UCSD-AML1 (cell line): ENCODE data around the gene PAFAH2.

Experiments
- DNase-seq: peaks from one replicate; lab custom pipeline; 2025; ENCODE audit not compliant: unreplicated experiment; lab: John Stamatoyannopoulos, UW

PAFAH2 gene

DNA sequence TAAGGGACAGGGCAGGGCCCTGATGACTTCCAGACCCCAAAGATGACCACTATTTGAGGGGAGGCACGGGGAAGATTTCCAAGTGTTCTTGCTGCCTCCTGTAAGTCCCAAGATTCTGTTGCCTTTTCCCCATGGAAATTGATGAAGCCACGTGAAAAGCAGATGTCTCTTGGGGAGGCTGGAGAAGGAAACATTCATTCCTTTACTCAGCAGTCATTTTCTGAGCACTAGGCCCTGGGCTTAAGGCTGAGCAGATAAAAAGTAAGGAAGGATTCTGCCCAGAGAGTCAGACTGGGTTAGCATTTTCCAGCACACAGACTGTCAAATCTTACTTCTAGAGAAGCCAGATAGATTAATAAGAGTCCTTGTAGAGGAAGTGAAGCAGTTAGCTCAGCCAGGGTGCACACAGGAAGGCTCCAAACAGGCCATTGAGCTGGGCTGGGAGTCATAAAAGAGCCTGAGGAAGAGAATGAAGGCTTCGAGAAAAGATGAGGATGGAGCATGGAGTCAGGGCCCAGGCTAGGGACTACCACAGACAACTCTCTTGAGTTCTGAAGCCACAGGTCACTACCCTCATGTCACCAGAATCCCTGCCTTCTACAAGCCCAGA is 33.9 kb upstream of the PAFAH2 start:
- DNase-seq = no peak

DNA sequence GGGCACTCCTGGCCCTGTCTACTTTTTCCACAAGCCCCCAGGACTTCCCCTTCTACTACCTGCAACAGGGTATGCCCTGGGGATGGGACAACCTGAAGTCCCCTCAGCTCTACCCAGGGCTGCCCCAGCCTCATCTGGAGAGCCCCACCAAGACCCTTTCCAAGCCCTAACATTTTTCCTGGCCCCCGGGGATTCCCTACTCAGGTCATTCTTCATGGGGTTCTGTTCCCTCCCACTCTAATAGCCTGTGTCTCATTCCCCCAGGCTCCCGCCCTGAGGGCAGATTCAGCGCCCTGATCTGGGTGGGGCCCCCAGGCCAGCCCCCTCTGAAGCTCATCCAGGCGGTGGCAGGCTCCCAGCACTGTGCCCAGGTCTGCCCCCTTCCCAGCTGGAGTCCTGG is 33.3 kb upstream of the PAFAH2 start:
- no peak for DNase-seq

- DNase-seq = no peak
Observed at GRCh38 chr1:26029864-26030481, 32.1 kb upstream of the PAFAH2 start.

DNA sequence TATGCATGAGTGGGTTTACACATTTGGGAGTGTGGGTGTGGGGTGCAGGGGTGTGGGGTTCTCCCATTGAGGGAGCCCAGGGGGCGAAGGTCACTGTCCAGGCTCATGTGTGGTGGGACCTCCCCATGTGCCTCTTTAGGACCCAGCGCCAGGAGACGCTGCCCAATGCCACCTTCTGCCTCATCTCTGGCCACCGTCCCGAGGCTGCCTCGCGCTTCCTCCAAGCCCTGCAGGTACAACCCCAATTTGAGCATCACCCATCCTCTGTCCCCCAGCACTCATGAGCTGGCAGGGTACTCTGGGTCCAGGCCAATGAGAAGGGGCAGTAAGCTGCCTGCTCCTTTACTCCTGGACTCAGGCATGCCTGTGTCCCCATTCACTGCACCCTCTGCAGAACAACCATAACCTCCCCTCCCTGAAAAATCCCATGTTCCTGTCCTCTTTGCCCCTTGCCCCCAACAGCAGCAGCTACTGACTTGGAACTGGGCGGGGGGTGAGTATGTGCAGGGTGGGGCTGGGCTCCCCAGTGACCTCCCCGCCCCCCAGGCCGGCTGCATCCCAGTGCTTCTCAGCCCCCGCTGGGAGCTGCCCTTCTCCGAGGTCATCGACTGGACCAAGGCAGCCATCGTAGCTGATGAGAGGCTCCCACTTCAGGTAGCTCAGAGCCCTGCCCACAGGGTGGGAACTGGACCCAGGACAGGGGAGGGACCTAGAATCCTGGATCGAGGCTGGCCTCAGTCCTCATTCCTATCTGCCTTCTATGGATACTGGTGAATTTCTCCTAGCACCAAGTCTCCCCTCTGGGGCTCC is 31.4 kb upstream of the PAFAH2 start:
- DNase-seq = no peak

DNA sequence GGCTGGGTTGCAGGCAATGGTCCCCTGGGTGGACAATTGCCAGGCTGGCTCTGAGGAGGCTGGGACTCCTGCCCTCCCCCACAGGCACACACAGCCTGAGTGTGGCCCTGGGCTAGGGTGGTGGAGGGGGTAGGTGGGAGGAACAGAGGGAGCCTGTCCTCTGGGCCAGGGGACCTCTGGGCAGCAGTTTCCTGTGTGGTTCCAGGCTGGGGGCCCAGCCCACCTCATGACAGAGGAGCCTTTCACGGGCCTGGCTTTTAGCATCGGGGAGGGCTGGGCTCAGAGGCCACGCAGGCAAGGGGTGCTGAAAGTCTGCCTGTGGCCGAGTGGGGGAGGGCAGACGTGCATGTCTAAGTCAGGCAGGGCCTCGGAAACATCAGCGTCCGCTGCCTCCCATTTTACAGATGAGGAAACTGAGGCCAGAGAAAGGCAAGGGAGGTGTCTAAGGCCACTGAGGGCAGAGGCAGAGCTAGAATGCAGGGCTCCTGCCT is 30.7 kb upstream of the PAFAH2 start:
- DNase-seq = no peak

DNA sequence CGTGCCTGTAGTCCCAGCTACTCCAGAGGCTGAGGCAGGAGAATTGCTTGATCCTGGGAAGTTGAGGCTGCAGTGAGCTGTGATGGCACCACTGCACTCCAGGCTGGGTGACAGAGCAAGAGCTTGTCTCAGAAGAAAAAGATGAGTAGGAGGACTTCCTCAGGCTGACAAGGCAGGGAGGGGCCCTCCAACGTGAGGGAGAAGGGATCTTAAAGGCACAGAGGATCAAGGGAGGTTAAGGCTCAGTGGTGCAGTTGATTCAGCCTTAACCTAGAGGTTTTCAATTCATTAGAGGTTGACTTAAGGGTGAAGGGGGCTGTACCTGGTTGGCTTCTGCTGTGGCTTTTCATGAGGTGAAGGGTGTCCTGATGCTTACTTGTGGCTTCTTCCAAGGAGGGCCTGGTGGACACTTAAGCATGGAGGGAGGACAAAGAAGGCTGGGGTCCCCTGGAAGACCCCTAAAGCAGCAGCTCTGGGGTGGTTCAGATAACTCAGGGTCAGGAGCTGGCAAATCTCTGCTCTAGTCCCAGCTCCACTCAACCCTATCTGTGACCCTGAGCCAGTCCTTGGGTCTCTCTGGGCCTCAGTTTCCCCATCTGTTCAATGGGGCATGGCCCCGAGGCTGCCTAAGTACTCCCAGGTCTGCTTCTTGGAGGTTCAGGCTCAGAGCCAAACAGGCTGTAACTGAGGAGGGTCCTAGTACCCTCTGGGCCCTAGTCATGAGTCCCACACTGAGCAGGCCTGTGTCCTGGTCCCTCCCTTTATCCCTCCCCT is 30.0 kb upstream of the PAFAH2 start:
- DNase-seq = no peak

DNA sequence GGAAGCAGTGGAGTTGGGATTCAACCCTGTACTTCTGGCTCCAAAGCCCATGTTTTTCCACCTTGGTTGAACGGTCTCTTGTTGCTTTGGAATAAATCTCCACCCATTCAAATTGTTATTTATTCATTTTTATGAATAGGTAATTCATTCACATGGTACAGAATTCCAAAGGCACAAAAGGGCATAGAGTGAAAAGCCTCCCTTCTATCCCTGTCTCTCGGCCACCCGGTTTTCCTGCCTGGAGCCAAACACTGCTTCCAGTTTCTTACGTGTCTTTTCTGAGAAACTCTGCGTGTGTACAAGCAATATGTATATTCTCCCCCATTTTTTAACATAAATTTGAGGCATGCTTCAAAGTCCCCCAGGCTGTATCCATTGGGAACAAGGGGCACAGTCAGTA is 27.7 kb upstream of the PAFAH2 start:
- DNase-seq = no peak

GRCh38 chr1:26025060-26025459 is 27.2 kb upstream of the PAFAH2 start:
- DNase-seq = no peak

GRCh38 chr1:26023826-26024225 is 26.0 kb upstream of the PAFAH2 start:
- DNase-seq = no peak

GRCh38 chr1:26023009-26023408 is 25.1 kb upstream of the PAFAH2 start:
- DNase-seq = no peak

DNA sequence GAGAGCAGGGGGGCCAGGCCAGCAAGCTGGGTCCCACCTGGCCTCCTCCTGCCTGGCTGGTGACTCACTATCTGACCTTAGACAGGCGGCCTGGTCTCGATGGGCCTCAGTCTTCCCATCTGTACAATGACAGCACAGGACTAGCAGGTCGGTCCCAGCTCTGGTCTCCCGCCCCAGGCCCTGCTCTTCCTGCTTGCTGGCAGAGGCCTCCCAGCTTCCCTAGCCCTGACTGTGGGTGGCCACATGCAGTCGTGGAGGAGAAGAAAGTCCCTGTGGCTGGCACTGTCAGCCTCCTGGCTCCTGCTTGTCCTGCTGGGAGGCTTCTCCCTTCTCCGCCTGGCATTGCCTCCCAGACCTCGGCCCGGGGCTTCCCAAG is 24.5 kb upstream of the PAFAH2 start:
- no peak for DNase-seq

DNA sequence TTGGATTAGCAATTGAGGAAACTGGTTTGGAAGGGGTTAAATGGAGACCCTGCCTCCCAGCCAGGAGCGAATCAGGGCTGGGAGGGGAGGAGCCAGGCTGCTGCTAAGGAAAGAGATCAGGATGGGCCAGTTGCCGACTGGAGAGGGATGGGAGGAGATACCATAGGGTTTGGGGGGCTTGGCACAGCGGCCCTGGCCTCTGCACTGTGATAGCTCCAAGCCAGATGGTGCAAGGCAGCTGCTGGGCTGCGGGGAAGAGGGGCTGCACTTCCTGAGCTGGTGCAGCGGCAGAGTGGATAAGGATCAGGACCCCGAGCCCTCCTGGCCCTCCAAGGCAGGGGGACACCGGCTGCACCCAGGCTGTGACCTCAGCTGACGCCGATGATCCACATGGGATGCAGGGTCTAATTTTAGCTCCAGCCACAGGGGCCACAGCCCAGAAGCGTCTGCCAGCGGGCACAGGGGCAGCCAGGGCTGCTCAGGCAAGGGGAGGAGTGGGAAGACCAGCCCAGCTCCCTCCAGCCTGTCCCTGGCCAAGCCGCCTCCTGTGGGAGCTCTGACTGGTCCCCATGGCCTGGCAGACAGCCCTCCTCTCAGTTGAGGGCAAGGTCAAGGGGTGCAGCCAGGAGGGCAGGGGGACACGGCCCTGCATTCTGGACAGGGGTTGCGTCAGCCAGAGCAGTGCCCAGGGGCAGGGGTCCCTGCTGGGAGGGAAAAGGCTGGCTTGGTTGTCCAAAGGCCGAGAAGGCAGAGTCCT is 24.0 kb upstream of the PAFAH2 start, which contains the start of gene EXTL1:
Gene EXTL1 (plus strand): TSS at position 129 of the 757 bp plus-strand sequence. CDS start 872 bp downstream, outside the sequence.
- peak; percentile 30 for DNase-seq

DNA sequence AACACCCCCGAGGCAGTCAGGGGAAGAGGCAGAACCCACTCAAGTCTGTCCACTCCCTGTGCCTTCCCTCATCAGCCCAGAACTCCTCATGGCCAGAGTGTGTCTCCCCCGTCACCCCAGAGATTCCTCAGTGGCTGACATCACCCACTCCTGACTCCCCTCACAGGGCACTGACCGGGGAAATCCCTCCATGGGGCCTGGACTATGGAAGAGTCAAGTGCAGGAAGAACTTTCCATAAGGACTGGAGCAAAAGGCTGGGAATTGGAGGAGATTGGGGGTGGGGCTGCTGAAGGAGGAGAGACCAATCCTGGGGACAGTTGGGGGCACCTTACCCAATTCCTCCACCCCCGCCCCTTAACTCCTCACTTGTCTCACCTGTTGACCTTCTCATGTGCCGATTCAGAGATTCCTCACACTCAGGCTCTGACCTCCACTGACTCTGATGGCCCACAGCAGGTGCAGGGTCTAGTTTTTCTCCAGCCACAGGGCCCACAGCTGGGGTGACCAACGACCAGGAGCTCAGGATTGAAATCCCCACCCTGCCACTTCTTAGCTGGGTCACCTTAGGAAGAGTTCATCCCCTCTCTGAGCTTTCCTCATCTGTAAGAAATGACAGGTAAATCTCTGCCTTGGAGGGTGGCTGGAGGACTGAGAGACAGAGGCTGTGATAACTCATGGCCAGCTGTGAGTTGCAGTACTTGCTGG is 23.2 kb upstream of the PAFAH2 start:
- DNase-seq = no peak

- no peak for DNase-seq
Observed at GRCh38 chr1:26020330-26020768, 22.5 kb upstream of the PAFAH2 start.

DNA sequence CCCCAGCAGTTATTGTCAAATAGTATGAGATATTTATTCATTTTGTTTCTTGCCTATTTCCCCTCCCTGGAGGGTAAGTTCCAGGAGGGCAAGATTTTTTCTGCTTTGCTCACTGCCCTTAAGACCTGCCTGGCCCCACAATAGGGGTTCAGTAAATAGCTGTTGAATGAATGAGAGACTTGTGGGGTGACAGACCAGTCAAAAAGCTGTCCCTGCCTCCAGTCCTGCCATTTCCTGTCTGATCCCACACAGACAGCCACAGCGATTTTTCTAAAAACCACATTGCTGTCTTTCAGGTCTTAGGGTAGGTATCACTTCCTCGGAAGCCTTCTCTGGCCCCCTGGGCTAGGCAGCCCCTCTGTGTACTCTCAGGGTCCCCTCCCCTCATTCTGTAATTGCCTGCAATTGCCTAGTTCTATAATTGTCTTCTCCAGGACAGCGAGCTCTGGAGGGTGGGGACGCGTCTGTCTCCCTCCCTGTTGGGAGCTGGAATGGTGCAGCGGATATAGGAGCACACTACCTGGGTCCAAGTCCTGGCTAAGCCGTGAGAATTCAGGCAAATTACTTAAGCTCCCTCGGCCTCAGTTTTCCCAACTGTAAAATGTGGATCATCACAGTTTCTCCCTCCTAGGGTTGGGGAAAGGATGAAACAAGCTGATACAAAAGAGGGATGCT is 21.9 kb upstream of the PAFAH2 start:
- DNase-seq = no peak

- no peak for DNase-seq
Observed at GRCh38 chr1:26017606-26018005, 19.7 kb upstream of the PAFAH2 start.

DNA sequence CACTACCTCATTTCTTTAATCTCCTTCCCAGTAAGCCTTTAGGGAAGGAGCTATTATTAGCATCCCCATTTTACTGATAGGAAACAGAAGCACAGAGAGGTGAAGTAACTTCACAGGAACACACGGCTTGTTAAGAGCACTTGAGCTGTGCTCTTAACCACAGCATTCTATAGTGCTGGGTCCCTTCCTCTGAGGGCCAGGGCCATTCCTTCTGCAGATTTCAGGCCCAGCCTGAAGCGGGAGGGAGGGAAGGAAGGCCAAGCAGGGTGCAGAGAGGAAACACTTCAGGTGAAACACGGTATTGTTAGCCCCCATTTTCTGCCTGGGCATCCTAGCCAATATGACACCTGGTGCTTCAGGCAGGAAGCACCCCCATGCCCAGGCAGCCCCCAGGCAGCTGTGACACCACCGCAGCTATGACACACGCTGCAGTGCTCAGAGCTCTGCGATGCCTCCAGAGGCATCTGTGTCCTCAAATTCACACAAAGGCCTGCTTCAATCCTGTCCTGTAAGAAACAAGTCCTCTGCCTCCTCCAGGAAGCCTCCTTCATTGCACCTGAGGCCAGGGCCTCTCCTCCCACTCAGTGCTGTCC is 19.2 kb upstream of the PAFAH2 start:
- DNase-seq = no peak

GRCh38 chr1:26016258-26016952 is 18.5 kb upstream of the PAFAH2 start:
- no peak for DNase-seq
